GM23248 (cell line): ENCODE results near the gene IL17C. TPM values are rescaled to one million over a fixed set of nuclear protein-coding genes. Genes with fewer than 3 reads are reported as not detected.

Source experiments
- DNase-seq: peaks from one replicate; pipeline ENCODE4 v3.0.0-alpha.2; 2015
- H2AFZ ChIP-seq: fragments of 200-600 bp; sonication (generic); 2 replicates; pipeline ENCODE4 v1.6.1; 2016; ENCODE audit warnings: antibody characterized with exemption
- H3F3A ChIP-seq: fragments of 200-600 bp; sonication (generic); 2 replicates; pipeline ENCODE4 v1.6.1; 2016; ENCODE audit warnings: mild to moderate bottlenecking, antibody characterized with exemption, mixed run types; ENCODE audit not compliant: insufficient read depth
- H3K27ac ChIP-seq: fragments of 200-600 bp; sonication (generic); 2 replicates; pipeline ENCODE4 v1.5.1; 2016; ENCODE audit warnings: mild to moderate bottlenecking
- H3K27me3 ChIP-seq: fragments of 200-600 bp; sonication (generic); replicated peaks from 2 replicates; pipeline ENCODE4 v1.6.1; 2016; ENCODE audit warnings: mild to moderate bottlenecking; ENCODE audit not compliant: insufficient read depth
- H3K36me3 ChIP-seq: fragments of 200-600 bp; sonication (generic); 2 replicates; pipeline ENCODE4 v1.6.1; 2016; ENCODE audit warnings: low read depth, mild to moderate bottlenecking
- H3K4me1 ChIP-seq: fragments of 200-600 bp; sonication (generic); 2 replicates; pipeline ENCODE4 v1.6.1; 2016; ENCODE audit warnings: mild to moderate bottlenecking; ENCODE audit not compliant: insufficient read depth
- H3K4me2 ChIP-seq: fragments of 200-600 bp; sonication (generic); one replicate; pipeline ENCODE4 v1.6.1; 2016; ENCODE audit warnings: mild to moderate bottlenecking; ENCODE audit not compliant: unreplicated experiment
- H3K4me3 ChIP-seq: fragments of 200-600 bp; sonication (generic); 2 replicates; pipeline ENCODE4 v1.5.1; 2016; ENCODE audit warnings: mild to moderate bottlenecking
- H3K79me2 ChIP-seq: fragments of 200-600 bp; sonication (generic); 2 replicates; pipeline ENCODE4 v1.6.1; 2016; ENCODE audit warnings: mild to moderate bottlenecking; ENCODE audit not compliant: insufficient read depth
- H3K9ac ChIP-seq: fragments of 200-600 bp; sonication (generic); 2 replicates; pipeline ENCODE4 v1.6.1; 2016; ENCODE audit warnings: mild to moderate bottlenecking
- H3K9me2 ChIP-seq: fragments of 200-600 bp; sonication (generic); 2 replicates; pipeline ENCODE4 v1.6.1; 2016; ENCODE audit warnings: mixed run types, mild to moderate bottlenecking, moderate library complexity; ENCODE audit not compliant: insufficient read depth
- H3K9me3 ChIP-seq: fragments of 200-600 bp; sonication (generic); one replicate; pipeline ENCODE4 v1.6.1; 2017; ENCODE audit warnings: low read depth
- H4K20me1 ChIP-seq: fragments of 200-600 bp; sonication (generic); 2 replicates; pipeline ENCODE4 v1.6.0; 2016; ENCODE audit not compliant: insufficient read depth
- EZH2 ChIP-seq: fragments of 200-600 bp; sonication (generic); IDR thresholded peaks from 2 replicates; pipeline ENCODE4 v1.6.1; 2018; ENCODE audit warnings: antibody characterized with exemption, mild to moderate bottlenecking; ENCODE audit not compliant: insufficient read depth, poor library complexity, severe bottlenecking
- EZH2phosphoT487 ChIP-seq: fragments of 200-600 bp; sonication (generic); IDR thresholded peaks from 2 replicates; pipeline ENCODE4 v1.6.1; 2018; ENCODE audit warnings: antibody characterized with exemption, moderate library complexity, mild to moderate bottlenecking, low read depth; ENCODE audit not compliant: insufficient read depth
- WGBS, 2 experiments: methylation state at CpG; one replicate each; pipeline ENCODE4 v1.1.6; 2015 to 2017; ENCODE audit warnings: low lambda C conversion rate in 2 of 2, low coverage in 1 of 2; ENCODE audit errors: missing lambda C conversion rate in 2 of 2; 5-methylcytosine and 5-hydroxymethylcytosine counted together
- in situ Hi-C: fragments of 300-500 bp; cut with MboI; formaldehyde crosslinking; loops from 2 replicates; pipeline ENCODE4 v1.15.0; 2020
- polyA plus RNA-seq: library from polyadenylated mRNA; unstranded; fragments of >200 nt; fragmentation: Nextera tagmentation; extraction: Ambion mirVana; gene quantifications from 2 replicates; pipeline ENCODE4 v1.2.1, GENCODE V29; 2016
- total RNA-seq: library from RNA; depleted of rRNA; stranded (reverse); fragments of >200 nt; shearing (Covaris generic); gene quantifications from 2 replicates; pipeline ENCODE4 v1.2.3, GENCODE V29; 2014

IL17C gene
- total and polyA plus RNA-seq, 2 experiments from 2014 or later: not detected

- no peaks in the 10 kb centered on the region for H3K4me1 ChIP-seq
- no peaks in the 10 kb centered on the region for H3K9me2 ChIP-seq
- H4K20me1 ChIP-seq: no peaks in the 10 kb centered on the region
- no peaks in the 10 kb centered on the region for H3K36me3 ChIP-seq
- no peaks in the 10 kb centered on the region for H3K9me3 ChIP-seq
- H3K9ac ChIP-seq: no peak overlapping the region
- 92 to 93% methylated on average over 7 to 23 of the region's 23 CpGs for WGBS, 2 experiments
- no peak for DNase-seq
- no peak overlapping the region for H2AFZ ChIP-seq
- TF ChIP-seq EZH2phosphoT487 (no peak), EZH2 (no peak)
- H3K4me2 ChIP-seq: no peak overlapping the region
- in situ Hi-C loops: no loop called here
- H3K79me2 ChIP-seq: no peaks in the 10 kb centered on the region
- no peak overlapping the region for H3K4me3 ChIP-seq
- 0 out of 2 replicates have a peak, but pooled peaks cover 4% of the 10 kb centered on the region for H3K27me3 ChIP-seq
- H3K27ac ChIP-seq: no peak overlapping the region
- H3F3A ChIP-seq: no peaks in the 10 kb centered on the region
Observed at GRCh38 chr16:88645941-88646340, 7.6 kb downstream of the IL17C start.

- no peak overlapping the region for H3K4me3 ChIP-seq
- no peaks in the 10 kb centered on the region for H3K36me3 ChIP-seq
- H4K20me1 ChIP-seq: no peaks in the 10 kb centered on the region
- H3K9me3 ChIP-seq: no peaks in the 10 kb centered on the region
- TF ChIP-seq EZH2phosphoT487: no peak
- no peaks in the 10 kb centered on the region for H3K9me2 ChIP-seq
- WGBS, 2 experiments: 85 to 90% methylated on average over 16 to 27 of the region's 28 CpGs
- no peak for DNase-seq
- no peak overlapping the region for H3K9ac ChIP-seq
- H3K27me3 ChIP-seq: no peaks in the 10 kb centered on the region
- H3K79me2 ChIP-seq: no peaks in the 10 kb centered on the region
- H3K27ac ChIP-seq: no peak overlapping the region
- no peaks in the 10 kb centered on the region for H3K4me1 ChIP-seq
- H2AFZ ChIP-seq: no peak overlapping the region
- in situ Hi-C loops: no loop called here
- no peaks in the 10 kb centered on the region for H3F3A ChIP-seq
- no peak overlapping the region for H3K4me2 ChIP-seq
Observed at GRCh38 chr16:88646345-88647034, 8.1 kb downstream of the IL17C start.

- no peaks in the 10 kb centered on the region for H3K27me3 ChIP-seq
- no peaks in the 10 kb centered on the region for H4K20me1 ChIP-seq
- H3K4me3 ChIP-seq: no peak overlapping the region
- in situ Hi-C loops: no loop called here
- H3K4me1 ChIP-seq: no peaks in the 10 kb centered on the region
- no peak overlapping the region for H3K27ac ChIP-seq
- H3F3A ChIP-seq: no peaks in the 10 kb centered on the region
- no peaks in the 10 kb centered on the region for H3K9me3 ChIP-seq
- H3K36me3 ChIP-seq: no peaks in the 10 kb centered on the region
- no peak for DNase-seq
- H3K4me2 ChIP-seq: no peak overlapping the region
- TF ChIP-seq EZH2: no peak
- no peak for TF ChIP-seq EZH2phosphoT487
- H2AFZ ChIP-seq: no peak overlapping the region
- H3K9ac ChIP-seq: no peak overlapping the region
- no peaks in the 10 kb centered on the region for H3K9me2 ChIP-seq
- no peaks in the 10 kb centered on the region for H3K79me2 ChIP-seq
- 89 to 91% methylated on average over 13 to 22 of the region's 22 CpGs for WGBS, 2 experiments
Observed at GRCh38 chr16:88647178-88648070, 9.1 kb downstream of the IL17C start.

- WGBS, 2 experiments: 83 to 87% methylated on average over 14 to 20 of the region's 20 CpGs
- Histone ChIP-seq H3K9me2 (no peaks in the 10 kb centered on the region), H3K27me3 (no peaks in the 10 kb centered on the region), H3F3A (no peaks in the 10 kb centered on the region), H3K4me2 (peak overlapping the region; percentile 81), H4K20me1 (no peaks in the 10 kb centered on the region), H3K4me1 (no peaks in the 10 kb centered on the region), H3K9me3 (no peaks in the 10 kb centered on the region), H3K27ac (no peak overlapping the region), H3K4me3 (peak overlapping the region; percentile 83), H3K9ac (no peak overlapping the region), H2AFZ (no peak overlapping the region), H3K79me2 (no peaks in the 10 kb centered on the region), H3K36me3 (no peaks in the 10 kb centered on the region)
- no peak for TF ChIP-seq EZH2
- no peak for TF ChIP-seq EZH2phosphoT487
- in situ Hi-C loops: no loop called here
- no peak for DNase-seq
Observed at GRCh38 chr16:88649195-88649923, 11.0 kb downstream of the IL17C start.
